ENCODE results near the gene EMC6. TPM values are rescaled to one million over a fixed set of nuclear protein-coding genes. Genes with fewer than 3 reads are reported as not detected.
A peak's percentile ranks its signal among the peaks of the same experiment; 100 is the strongest.

Gene EMC6
- total RNA-seq, 1 experiment from 2014 or later, result 72.2 TPM

DNA sequence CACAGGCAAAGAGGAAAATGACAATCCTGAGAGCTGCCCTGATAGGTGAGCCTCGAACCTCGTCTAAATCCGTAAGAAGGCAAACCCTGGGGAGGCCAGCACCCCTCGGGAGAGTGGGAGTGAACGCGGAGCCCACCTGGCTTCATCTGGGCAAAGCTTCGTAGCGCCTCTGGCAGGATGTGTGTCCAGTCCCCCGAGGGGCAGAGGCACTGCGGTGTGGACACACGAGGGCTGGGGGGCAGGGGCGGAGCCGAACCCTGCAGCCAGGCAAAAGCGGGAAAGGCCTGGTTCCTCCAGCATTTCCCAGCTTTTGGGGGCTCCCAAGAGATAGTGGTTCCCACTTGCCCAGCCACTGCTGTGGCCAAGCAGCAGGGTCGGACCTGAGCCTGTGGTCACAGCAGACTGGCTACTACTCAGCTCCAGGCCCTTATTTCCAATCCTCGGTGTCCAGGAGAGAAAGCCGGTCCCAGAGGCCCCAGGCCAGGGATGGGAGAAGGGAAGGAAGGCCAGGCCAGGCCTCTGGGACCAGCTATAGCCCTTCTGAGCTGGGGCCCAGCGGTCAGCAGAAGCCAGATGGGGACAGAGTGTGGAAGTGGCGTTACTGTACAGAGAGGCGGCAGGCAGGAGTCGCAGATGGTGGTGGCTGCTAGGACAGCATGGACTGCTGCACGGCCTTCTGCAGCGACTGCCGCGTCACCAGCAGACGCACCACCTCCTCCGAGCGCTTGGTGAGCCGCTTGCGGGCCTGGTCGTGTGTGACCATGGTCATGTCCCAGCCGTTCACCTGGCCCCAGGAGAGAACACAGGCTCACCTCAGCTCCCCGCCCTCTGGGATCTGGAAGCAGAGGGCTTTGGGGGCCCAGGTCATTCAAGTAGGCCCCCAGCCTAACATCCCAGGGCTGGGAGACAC, 5.3 kb upstream of the EMC6 start:
- TF ChIP-seq, protein P1, sequence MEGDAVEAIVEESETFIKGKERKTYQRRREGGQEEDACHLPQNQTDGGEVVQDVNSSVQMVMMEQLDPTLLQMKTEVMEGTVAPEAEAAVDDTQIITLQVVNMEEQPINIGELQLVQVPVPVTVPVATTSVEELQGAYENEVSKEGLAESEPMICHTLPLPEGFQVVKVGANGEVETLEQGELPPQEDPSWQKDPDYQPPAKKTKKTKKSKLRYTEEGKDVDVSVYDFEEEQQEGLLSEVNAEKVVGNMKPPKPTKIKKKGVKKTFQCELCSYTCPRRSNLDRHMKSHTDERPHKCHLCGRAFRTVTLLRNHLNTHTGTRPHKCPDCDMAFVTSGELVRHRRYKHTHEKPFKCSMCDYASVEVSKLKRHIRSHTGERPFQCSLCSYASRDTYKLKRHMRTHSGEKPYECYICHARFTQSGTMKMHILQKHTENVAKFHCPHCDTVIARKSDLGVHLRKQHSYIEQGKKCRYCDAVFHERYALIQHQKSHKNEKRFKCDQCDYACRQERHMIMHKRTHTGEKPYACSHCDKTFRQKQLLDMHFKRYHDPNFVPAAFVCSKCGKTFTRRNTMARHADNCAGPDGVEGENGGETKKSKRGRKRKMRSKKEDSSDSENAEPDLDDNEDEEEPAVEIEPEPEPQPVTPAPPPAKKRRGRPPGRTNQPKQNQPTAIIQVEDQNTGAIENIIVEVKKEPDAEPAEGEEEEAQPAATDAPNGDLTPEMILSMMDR (conservative IDR thresholded peaks at IDR 0.05), result no peak
- H3K27ac Mint-ChIP-seq, result peak overlapping the region in 1 of 3 experiments; percentile 11; a peak in 1 of 7 replicates

More for the DNA sequence above, 5.3 kb upstream of the EMC6 start:
- H3K4me2 ChIP-seq (ENCODE audit: insufficient read depth, insufficient read length, low read length), result no peak overlapping the region
- no peak overlapping the region for H3K14ac ChIP-seq (ENCODE audit: insufficient read depth, low read length)
- peaks cover 4% of the 10 kb centered on the region for H3K79me1 ChIP-seq (ENCODE audit: insufficient read depth, low read depth, low read length, poor library complexity, severe bottlenecking)
- no peak overlapping the region for H2BK5ac ChIP-seq (ENCODE audit: insufficient read length, low read length)
- Mint-ChIP-seq H3K27me3 (ENCODE audit: low read depth) (no peaks in the 10 kb centered on the region), H3K36me3 (ENCODE audit: insufficient read depth in 1 of 3, low read depth in 3 of 3) (peaks cover 7 to 28% (median 15%) of the 10 kb centered on the region in 3 experiments), H3K9me3 (no peaks in the 10 kb centered on the region), H3K4me3 (no peak overlapping the region), H3K4me1 (peaks cover 12 to 13% of the 10 kb centered on the region in 2 experiments)
- no peak overlapping the region for H3K27ac ChIP-seq (ENCODE audit: insufficient read length, low read depth, low read length)
- H3K9me3 ChIP-seq (ENCODE audit: control insufficient read depth, low read depth, low read length), result no peaks in the 10 kb centered on the region
- no peak overlapping the region for H3K23ac ChIP-seq (ENCODE audit: insufficient read length, low read depth, low read length)
- peaks cover 3% of the 10 kb centered on the region; the same call in 1 of the 2 replicates for H3K4me1 ChIP-seq (ENCODE audit: insufficient read depth, low read length)
- no peak overlapping the region for H3K56ac ChIP-seq (ENCODE audit: insufficient read length, low read depth, low read length)
- no peak overlapping the region for H4K8ac ChIP-seq (replicated peaks; ENCODE audit: insufficient read length, low read depth, low read length)
- H3K23me2 ChIP-seq (ENCODE audit: insufficient read length, low read depth, low read length, poor library complexity, severe bottlenecking), result peaks cover 9% of the 10 kb centered on the region
- H3K27me3 ChIP-seq (ENCODE audit: insufficient read depth, low read length), result no peaks in the 10 kb centered on the region
- H2AK5ac ChIP-seq (ENCODE audit: insufficient read length, low read length), result no peak overlapping the region
- no peak overlapping the region for H2BK12ac ChIP-seq (ENCODE audit: insufficient read length, low read depth, low read length)
- no peak overlapping the region for H2BK15ac ChIP-seq (ENCODE audit: low read depth, low read length)
- no peak overlapping the region for H4K5ac ChIP-seq (ENCODE audit: insufficient read length, low read depth, low read length)
- H4K91ac ChIP-seq (ENCODE audit: insufficient read length, low read depth, low read length), result no peak overlapping the region
- H2AFZ ChIP-seq (ENCODE audit: low read length), result no peak overlapping the region
- no peaks in the 10 kb centered on the region for H4K20me1 ChIP-seq (ENCODE audit: control insufficient read depth, insufficient read depth, insufficient read length)
- no peak overlapping the region for H3K9ac ChIP-seq (ENCODE audit: extremely low read depth, insufficient read length, low read length)
- H3K18ac ChIP-seq (ENCODE audit: insufficient read length, low read depth, low read length), result no peak overlapping the region
- H2BK120ac ChIP-seq (ENCODE audit: low read depth, low read length, poor library complexity, severe bottlenecking), result no peak overlapping the region
- no peak overlapping the region for H3T11ph ChIP-seq (ENCODE audit: low read length)
- no CpG with 5 or more reads among the region's 33 CpGs for WGBS (ENCODE audit: extremely low coverage, insufficient read length, low lambda C conversion rate)
- DNase-seq, result peak; percentile 34
- H3K79me2 ChIP-seq (ENCODE audit: insufficient read depth, low read length), result no peaks in the 10 kb centered on the region
- H2BK20ac ChIP-seq (ENCODE audit: low read depth, low read length, poor library complexity, severe bottlenecking), result no peak overlapping the region
- no peak overlapping the region for H3K4ac ChIP-seq (ENCODE audit: low read depth, low read length)
